IPS DF 4.7 (cell line): ENCODE measurements around the gene ZNF30.
"Not testable (repeated sequence)": the region's sequence is repeated elsewhere in the genome, so short reads cannot be mapped to it uniquely, and the experiment has no call there.

Experiments used
- DNase-seq: peaks from one replicate; pipeline ENCODE4 v3.0.0-alpha.2; 2013; ENCODE audit warnings: low spot score; ENCODE audit errors: extremely low read depth

ZNF30 gene

DNA sequence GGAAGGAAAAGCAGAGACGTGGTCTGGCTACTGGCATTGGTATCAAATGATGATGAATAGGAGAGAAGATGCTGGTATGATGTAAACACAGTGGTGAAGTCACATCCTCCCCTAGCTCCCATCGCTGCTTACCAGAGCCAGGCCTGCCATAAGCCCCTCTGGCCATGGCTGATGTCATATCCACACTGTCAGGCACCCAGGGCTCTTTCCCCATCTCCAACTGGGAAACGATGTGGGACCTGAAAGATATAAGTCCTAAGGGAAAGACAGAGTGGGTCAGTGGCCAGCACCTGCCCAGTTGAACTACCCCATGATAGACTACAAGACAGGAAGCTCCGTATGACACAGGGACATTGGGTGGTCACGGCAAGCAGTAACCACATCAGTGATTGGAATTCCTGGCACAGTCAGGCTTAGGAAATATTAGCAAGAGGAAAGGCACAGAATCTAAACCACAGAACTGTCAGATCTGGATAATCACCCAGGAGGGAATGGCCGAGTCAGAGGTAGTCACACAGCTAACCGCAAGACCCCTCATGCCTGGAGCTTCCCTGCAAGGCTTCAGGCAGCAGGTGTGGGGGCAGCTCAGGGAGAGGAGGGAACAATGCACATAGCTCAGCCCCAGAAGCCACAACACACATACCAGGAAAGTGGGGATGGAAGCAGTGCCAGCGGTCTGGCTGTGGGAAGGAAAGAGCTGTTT, 33.6 kb downstream of the ZNF30 start:
- no peak for DNase-seq

DNA sequence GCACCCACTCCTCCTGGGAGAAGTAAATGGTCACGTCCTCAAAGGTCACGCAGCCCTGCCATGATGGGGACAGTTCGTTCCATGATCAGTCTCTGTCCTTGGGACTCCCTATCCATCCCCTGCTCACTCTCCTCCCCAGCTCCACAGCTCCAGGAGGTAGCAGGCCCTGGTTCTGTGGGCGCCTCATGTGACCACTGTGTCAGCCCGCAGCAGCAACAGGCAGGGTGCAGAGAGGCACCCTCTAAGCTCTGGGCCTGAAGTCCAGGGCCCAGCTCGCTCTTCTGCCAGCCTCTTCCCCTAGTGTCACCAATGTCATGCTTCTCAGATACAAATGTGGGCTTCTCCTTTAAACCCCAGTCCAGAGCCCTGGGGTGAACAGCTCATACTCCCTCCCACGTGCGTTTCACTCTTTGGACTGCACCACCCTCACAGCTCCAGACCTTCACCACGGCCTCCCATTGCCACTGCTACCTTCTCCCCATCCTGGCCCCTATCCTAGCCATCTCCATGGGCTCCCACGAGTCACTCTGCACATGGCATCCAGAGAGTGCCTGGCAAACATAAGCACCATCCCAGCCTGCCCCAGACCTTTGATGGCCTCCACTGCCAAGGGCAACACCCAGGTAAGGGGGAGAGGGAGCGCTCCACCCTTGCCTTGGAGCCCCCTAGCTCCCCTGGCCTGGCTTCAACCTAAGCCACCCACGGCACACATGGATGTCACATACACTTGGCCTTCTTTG, 34.4 kb downstream of the ZNF30 start:
- no peak for DNase-seq

DNA sequence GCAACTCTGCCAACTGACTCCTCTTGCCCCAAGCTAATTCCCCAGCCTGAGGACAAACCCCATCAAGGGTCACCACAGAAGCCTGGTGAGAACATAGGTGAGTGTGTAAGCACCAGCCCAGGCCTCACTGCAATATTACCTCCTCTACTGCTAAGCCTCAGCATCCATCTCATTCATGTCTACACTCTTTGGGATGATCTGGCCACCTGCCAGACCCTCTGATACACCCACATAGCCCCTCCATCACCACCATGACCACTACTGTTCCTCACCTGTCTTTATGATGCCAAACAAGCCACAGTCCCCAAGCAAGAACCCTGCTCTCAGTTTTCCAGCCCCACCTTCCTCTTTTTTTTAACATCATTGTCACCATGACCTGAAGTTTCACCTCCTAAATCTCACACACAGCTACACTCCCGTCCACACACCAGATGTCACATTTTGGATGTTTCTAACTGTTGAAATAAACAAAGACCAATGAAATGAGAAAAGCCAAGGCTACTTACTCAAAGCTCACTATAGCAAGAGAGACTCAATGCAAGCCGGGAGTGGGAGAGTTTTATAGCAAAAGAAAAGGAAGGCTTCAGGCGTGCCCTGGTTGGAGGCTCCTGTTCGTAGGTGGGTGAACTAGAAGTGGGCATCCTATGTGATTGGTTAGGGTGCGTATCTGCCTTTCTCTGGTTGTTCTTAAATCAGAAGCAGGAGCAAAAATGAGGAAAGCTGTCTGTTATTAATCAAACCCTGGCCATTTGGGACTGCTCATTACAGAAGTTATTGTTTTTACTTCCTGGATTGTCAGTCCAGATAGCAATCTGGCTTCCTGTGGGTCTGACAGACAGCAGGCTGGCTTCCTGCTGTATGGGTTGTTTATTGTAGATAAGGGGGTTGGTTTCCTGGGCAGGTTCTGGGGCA, 35.3 kb downstream of the ZNF30 start:
- DNase-seq, result no peak

GRCh38 chr19:34962687-34963572, 36.2 kb downstream of the ZNF30 start:
- no peak for DNase-seq

DNA sequence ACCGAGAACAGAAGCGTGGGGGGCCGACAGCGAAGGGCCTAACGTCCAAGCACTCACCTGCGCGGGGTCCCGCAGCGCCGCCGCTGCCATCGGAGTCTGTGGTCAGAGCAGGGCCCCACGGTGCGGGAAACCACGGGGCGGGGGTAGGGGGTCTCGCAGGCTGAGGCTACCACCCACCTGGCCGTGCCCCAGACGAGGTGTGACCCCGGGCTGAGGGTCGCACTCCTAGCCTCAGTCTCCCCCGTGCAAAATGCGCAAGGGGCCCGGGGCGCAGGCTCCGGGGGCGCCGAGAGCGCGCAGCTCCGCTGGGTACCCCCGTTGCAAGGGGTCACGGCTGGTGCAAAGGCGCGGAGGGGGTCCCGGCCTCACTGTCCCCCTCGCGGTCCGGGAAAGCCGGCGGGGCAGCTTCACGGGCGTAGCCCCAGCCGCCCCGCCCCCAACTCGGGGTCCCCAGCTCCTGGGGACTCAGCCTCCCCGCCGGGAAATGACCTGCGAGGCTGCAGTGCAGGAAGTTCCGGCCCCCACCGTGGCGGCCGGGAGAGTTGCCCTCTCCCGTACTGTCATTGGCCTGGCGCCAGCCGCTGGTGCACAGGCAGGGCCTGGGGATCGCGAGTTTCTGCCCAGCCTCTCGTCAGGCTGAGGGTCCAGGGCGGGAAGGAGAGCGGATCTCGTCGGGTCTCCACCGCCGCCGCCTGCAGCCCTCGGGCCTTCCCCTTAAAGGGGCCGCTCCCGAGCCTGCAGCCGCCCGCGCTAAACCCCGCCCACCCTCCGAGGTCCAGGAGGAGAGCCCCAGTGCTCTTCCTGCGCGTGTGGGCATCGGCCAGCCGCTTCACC, 37.1 kb downstream of the ZNF30 start, which contains the start of gene ZNF792:
ZNF792 (minus strand) TSS at position 657 of the 834 bp plus-strand sequence; CDS start at position 90, 567 bp downstream.
- no peak for DNase-seq

DNA sequence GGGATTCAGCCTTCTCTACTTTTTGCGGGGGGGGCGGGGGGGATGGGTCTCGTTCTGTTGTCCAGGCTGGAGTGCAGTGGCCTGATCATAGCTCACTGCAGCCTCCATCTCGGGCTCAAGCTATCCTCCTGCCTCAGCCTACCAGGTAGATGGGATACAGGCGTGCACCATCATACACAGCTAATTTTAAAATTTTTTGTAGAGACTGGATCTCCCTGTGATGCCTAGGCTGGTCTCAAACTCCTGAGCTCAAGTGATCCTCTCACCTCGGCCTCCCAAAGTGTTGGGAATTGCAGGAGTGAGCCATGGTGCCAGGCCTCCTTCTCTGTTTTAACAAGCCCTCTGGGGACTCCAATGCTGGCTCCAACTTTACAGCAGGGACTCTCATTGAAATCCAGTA, 37.9 kb downstream of the ZNF30 start:
- DNase-seq, result no peak

GRCh38 chr19:34965505-34965904, 38.8 kb downstream of the ZNF30 start:
- DNase-seq, result not testable (repeated sequence)

GRCh38 chr19:34967551-34967950, 40.8 kb downstream of the ZNF30 start:
- DNase-seq, result no peak

- DNase-seq, result no peak
Observed at GRCh38 chr19:34969721-34970120, 43.0 kb downstream of the ZNF30 start.

GRCh38 chr19:34970185-34970780, 43.6 kb downstream of the ZNF30 start:
- not testable (repeated sequence) for DNase-seq

GRCh38 chr19:34972163-34972705, 45.5 kb downstream of the ZNF30 start:
- no peak for DNase-seq

DNA sequence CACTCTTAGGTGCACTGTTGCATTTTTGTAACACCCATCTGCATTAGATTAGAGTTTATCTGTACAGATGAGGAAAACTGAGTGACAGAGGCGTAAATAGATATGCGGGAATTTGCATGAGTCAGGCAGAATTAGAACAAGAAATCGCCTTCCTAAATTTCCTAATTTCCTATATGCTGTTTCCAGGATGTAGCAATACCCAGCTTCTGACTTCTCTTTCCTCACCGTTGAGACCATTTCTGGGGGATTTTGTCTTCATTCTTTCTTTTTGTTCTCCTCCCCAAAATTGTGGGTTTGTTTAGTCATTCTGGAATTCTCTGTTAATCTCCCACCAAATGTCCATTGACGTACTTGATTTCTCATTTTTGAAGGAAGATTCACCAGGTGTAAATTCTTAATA, 47.9 kb downstream of the ZNF30 start:
- DNase-seq, result no peak

- DNase-seq, result no peak
Observed at GRCh38 chr19:34975056-34975455, 48.4 kb downstream of the ZNF30 start.

DNA sequence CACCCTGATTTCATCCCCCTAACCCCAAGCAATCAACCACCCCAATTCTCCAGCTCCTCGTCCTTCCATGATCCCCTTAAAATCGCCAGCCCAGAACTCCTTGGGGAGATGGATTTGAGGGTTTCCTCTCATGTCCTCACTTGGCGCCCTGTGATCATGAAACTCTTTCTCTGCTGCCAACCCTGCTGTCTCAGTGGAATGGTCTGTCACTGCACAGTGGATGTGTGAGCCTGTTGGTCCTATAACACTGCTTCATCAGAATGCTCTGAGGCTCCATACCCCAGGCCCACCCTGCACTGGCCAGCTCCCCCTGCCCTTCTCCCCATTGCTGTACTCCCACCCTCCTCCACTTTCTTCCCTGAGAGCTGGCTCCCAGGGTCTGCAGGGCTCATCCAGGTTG, 49.9 kb downstream of the ZNF30 start:
- DNase-seq, result no peak

DNA sequence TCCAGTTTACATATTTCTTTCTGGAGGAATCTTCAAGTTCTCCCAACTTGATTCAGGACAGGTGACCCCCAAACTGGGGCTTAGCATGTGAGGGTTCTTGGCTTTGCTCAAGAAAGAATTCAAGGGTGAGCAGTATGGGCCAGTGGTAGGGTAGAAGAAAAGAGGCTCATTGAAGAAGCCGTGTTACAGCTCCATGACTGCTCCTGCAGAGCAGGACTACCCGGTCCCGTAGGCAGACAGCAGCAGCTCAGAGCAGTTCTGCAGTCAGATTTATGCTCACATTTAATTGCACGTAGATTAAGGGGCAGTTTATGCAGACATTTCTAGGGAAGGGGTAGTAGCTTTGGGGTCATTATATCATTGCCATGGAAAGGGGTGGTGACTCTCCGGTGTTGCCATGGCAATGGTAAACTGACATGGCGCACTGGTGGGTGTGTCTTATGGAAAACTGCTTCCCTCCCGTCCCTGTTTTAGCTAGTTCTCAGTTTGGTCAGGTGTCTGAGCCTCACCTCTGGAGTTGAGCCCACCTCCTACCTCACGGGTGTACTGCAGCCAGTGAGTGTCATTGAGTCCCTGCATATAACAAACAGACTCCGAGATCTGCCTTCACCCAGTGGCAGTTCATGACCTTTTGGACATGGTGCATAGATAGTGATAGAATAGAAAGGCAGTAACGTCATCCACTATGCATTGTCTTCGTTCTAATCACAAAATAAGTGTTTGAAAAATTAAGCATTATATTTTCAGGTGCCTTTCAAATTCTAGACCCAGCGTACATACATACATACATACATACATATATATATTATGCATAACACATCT, 53.3 kb downstream of the ZNF30 start:
- no peak for DNase-seq

DNA sequence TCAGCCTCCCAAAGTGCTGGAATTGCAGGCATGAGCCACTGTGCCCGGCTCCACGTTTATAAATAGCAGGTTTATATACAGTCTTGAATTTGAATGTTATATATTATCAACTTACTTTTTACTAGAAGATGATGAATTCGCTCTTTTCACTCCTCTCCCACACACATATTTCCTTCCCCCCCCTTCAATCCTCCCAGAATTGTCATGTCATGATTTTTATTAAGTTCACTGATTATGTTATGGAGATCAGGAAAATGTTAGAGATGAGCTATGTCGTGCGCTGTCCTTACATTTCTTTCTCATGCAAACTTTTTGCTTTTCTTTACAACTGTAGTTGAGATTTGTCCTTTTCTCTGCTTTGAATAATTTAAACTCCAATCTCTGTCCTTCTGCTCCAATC, 55.6 kb downstream of the ZNF30 start:
- DNase-seq, result no peak

- no peak for DNase-seq
Observed at GRCh38 chr19:34983786-34984185, 57.1 kb downstream of the ZNF30 start.

DNA sequence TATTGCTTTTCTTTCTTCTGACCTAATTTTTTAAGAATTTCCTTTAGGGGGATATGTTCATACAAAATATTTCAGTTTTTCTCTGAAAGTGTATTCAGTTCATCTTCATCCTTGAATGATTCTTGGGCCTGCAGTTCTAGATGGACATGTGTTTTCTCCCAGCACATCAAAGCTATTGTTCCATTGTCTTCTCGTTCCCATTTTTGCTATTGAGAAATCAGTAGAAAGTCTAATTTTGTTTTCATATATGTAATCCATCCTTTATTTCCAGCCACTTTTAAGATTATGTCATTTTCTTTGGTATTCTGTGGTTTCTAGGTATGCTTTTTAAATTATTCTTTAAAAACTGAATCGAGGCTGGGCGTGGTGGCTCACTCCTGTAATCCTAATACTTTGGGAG, 57.6 kb downstream of the ZNF30 start:
- no peak for DNase-seq
